Endothelial cell of umbilical vein (primary cell): ENCODE data around the gene PRR16.

Source experiments
- CTCF ChIP-seq, 2 donors: IDR thresholded peaks; 1 replicate in 1 of 2; 2 replicates in 1 of 2; pipeline ENCODE4 v1.5.1; 2011; ENCODE audit warnings: low read length in 2 of 2, mild to moderate bottlenecking in 2 of 2, moderate library complexity in 2 of 2, control low read depth in 1 of 2, inconsistent platforms in 1 of 2, low read depth in 1 of 2; ENCODE audit not compliant: insufficient read depth in 1 of 2; ENCODE audit errors: extremely low read depth in 1 of 2
- EZH2 ChIP-seq: IDR thresholded peaks from 2 replicates; pipeline ENCODE4 v1.6.1; 2012; ENCODE audit warnings: borderline replicate concordance, low read depth, mild to moderate bottlenecking, moderate library complexity, low read length, inconsistent platforms; ENCODE audit not compliant: severe bottlenecking
- GATA2 ChIP-seq: IDR thresholded peaks from 2 replicates; pipeline ENCODE4 v1.7.0; 2011; ENCODE audit warnings: low read depth, mild to moderate bottlenecking, moderate library complexity, mixed read lengths, low read length; ENCODE audit not compliant: insufficient read length, insufficient read depth

- no peak for TF ChIP-seq EZH2
- no peak for TF ChIP-seq GATA2
- TF ChIP-seq CTCF (IDR thresholded peaks at IDR 0.05; ENCODE audit: extremely low read depth in 1 of 2, insufficient read depth in 1 of 2, low read depth in 1 of 2, low read length in 2 of 2): no peak
These were observed 160.0 kb downstream of the PRR16 start for GRCh38 chr5:120624021-120624563.
